B cell (primary cell): ENCODE results near the gene TF.

Source experiments
- EZH2 ChIP-seq: IDR thresholded peaks from 2 replicates; pipeline ENCODE4 v1.6.1; 2012; ENCODE audit warnings: borderline replicate concordance, low read depth, mild to moderate bottlenecking, moderate library complexity, low read length; ENCODE audit not compliant: insufficient read depth, poor library complexity, severe bottlenecking
- TF ChIP-seq, protein P1 (sequence below): fragments of 200-600 bp; IDR thresholded peaks from one replicate; pipeline ENCODE4 v1.8.0; 2022; ENCODE audit warnings: antibody characterized with exemption, mild to moderate bottlenecking

DNA sequence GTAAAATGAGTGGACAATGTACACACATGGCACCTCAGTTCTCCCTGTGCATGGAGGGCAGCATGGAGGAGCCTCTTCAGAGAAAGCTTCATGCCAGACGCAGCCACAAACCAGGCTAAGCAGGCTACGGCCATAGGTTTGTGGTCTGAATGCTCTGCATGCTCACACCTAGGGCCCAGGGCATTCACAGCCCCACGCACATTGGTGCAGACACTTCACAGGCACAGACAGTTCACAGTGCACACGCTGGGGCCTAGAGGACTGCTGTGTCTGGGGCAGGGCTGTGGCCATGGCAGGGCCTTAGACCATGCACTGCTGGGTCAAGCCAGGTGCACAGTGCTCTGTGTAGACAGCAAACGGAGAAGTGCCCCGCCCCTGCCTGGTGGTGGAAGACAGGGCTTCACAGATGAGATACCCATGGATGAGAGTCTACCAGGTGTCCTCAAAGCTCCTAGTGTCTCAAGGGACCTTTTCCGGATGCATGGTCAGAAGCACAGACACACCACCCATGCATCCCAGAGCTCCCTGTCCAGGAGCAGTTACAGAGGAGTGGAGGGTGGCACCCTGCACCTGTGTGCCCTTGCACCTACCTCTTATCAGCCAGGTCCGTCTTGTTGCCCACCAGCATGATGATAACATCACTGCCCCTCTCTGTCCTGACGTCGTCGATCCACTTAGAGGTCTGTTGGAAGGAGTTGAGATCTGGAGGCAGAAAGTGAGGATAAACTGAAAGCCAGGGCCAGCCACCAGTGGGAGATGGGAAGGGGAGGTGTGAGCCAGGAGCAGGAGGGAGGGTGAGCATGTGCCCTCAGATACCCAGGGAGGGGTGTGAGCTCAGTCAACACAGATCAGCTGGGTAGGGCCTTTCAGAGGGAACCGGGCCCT lies 93.0 kb downstream of the TF start:
- TF ChIP-seq, protein P1, sequence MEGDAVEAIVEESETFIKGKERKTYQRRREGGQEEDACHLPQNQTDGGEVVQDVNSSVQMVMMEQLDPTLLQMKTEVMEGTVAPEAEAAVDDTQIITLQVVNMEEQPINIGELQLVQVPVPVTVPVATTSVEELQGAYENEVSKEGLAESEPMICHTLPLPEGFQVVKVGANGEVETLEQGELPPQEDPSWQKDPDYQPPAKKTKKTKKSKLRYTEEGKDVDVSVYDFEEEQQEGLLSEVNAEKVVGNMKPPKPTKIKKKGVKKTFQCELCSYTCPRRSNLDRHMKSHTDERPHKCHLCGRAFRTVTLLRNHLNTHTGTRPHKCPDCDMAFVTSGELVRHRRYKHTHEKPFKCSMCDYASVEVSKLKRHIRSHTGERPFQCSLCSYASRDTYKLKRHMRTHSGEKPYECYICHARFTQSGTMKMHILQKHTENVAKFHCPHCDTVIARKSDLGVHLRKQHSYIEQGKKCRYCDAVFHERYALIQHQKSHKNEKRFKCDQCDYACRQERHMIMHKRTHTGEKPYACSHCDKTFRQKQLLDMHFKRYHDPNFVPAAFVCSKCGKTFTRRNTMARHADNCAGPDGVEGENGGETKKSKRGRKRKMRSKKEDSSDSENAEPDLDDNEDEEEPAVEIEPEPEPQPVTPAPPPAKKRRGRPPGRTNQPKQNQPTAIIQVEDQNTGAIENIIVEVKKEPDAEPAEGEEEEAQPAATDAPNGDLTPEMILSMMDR = no peak
- TF ChIP-seq EZH2 = no peak
